T follicular helper cell (primary cell): ENCODE data around the gene PDE2A.

Source experiments
- DNase-seq: peaks from one replicate; pipeline ENCODE4 v3.0.0-alpha.2; 2020; ENCODE audit warnings: low read depth

PDE2A gene

GRCh38 chr11:72614381-72614780 lies 59.8 kb downstream of the PDE2A start:
- no peak for DNase-seq

GRCh38 chr11:72613977-72614376 lies 60.2 kb downstream of the PDE2A start:
- DNase-seq, result no peak

- DNase-seq, result no peak
These were observed 60.8 kb downstream of the PDE2A start for GRCh38 chr11:72613450-72613849.

- DNase-seq, result no peak
These were observed 64.7 kb downstream of the PDE2A start for GRCh38 chr11:72609476-72609875.

- DNase-seq, result no peak
These were observed 65.2 kb downstream of the PDE2A start for GRCh38 chr11:72609045-72609444.

GRCh38 chr11:72607496-72607895 lies 66.7 kb downstream of the PDE2A start:
- no peak for DNase-seq

GRCh38 chr11:72606748-72607468 lies 67.3 kb downstream of the PDE2A start:
- no peak for DNase-seq

- no peak for DNase-seq
These were observed 68.1 kb downstream of the PDE2A start for GRCh38 chr11:72605973-72606747.

GRCh38 chr11:72604256-72604655 lies 70.0 kb downstream of the PDE2A start:
- no peak for DNase-seq

- DNase-seq, result no peak
These were observed 71.8 kb downstream of the PDE2A start for GRCh38 chr11:72602250-72602904.

- DNase-seq, result no peak
These were observed 73.7 kb downstream of the PDE2A start for GRCh38 chr11:72600557-72600956.

- no peak for DNase-seq
These were observed 74.7 kb downstream of the PDE2A start for GRCh38 chr11:72599325-72600117.

GRCh38 chr11:72598906-72599305 lies 75.3 kb downstream of the PDE2A start:
- DNase-seq, result no peak

- no peak for DNase-seq
These were observed 75.8 kb downstream of the PDE2A start for GRCh38 chr11:72598466-72598865.

GRCh38 chr11:72597721-72598120 lies 76.5 kb downstream of the PDE2A start:
- DNase-seq, result no peak

- DNase-seq, result no peak
These were observed 78.9 kb downstream of the PDE2A start for GRCh38 chr11:72595292-72595684.

- no peak for DNase-seq
These were observed 79.5 kb downstream of the PDE2A start for GRCh38 chr11:72594493-72595291.

GRCh38 chr11:72592698-72593495 lies 81.3 kb downstream of the PDE2A start:
- no peak for DNase-seq

GRCh38 chr11:72591785-72592502 lies 82.3 kb downstream of the PDE2A start:
- peak; percentile 57 for DNase-seq

- DNase-seq, result no peak
These were observed 83.2 kb downstream of the PDE2A start for GRCh38 chr11:72591023-72591422.
